CD4-positive, alpha-beta T cell treated with Interleukin-15 for 4 hours (primary cell): ENCODE measurements around the gene CDK7.
"Not testable (repeated sequence)": the region's sequence is repeated elsewhere in the genome, so short reads cannot be mapped to it uniquely, and the experiment has no call there.

ENCODE experiments used
- DNase-seq: peaks from one replicate; pipeline ENCODE4 v3.0.0-alpha.2; 2020; ENCODE audit warnings: low spot score

Gene CDK7

DNA sequence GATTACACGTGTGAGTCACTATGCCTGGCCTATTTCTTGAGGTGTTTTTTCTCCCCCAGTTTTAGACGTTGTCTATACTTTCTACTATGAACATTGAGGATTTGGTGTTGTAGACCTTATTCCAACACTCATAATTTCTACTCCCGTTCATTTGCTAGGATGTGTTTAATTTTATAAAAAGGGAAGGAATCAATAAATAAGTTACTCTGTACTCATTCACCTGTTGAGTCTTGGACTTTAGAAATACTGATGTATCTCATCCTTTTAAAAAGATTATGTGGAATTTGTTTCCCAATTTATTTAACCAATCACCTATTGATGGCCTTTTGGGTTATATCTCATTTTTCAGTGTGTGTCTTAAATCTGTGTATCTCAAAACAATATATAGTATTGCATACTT, 3.2 kb downstream of the CDK7 start:
- no peak for DNase-seq

DNA sequence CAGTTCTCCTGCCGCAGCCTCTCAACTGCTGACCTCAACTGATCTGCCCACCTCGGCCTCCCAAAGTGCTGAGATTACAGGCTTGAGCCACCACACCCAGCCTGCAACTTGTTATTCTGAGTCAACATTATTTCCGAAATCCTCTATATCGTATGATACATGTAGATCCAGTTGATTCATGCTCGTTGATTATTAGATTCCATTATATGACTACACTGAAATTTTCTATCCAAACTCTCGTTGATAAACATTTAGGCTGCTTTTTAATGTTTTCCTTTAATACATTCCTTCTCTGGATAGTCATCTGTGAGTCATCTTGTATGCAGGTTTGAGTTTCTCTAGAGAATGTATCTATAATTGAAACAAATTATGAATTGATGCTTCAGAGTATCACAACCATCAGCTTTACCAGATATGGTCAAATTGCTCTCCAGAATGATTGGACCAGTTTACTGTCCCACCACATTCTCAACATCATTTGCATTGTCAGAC, 4.1 kb downstream of the CDK7 start:
- DNase-seq = no peak

DNA sequence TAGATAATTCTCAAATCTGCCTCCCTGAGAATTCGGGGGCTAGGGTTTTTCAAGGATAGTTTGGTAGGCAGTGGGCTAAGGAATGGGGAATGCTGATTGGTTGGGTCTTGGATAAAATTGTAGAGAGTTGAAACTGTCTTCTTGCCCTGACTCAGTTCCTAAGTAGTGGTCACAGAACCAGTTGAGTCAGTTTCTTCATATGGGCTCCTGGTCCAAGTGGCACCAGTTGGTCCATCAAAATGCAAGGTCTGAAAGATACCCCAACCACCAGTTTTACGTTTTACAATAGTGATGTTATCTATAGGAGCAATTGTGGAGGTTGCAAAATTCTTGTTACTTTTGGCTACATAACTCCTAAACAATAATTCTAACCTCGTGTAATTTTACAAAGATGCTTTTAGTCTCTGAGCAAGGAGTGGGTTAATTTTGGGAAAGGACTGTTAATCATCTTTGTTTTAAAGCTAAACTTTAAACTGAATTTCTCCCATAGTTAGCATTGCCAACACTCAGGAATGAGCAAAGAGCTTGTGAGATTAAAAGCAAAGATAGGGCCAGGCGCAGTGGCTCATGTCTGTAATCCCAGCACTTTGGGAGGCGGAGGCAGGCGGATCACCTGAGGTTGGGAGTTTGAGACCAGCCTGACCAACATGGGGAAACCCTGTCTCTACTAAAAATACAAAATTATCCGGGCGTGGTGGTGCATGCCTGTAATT, 7.7 kb downstream of the CDK7 start:
- DNase-seq = no peak

DNA sequence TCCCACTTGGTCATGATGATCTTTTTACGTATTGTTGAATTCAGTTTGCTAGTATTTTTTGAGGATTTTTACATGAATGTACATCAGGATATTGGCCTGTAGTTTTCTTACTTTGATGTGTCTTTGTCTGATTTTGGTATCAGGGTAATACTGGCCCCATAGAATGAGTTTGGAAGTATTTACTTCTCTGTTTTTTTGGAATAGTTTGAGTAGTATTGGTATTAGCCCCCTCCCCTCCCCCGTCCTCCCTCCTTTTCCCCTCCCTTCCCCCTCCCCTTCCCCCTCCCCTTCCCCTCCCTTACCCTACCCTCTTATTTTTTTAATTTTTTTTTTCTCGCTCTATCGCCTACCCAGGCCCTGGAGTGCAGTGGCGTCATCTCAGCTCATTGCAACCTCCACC, 10.3 kb downstream of the CDK7 start:
- DNase-seq = no peak

DNA sequence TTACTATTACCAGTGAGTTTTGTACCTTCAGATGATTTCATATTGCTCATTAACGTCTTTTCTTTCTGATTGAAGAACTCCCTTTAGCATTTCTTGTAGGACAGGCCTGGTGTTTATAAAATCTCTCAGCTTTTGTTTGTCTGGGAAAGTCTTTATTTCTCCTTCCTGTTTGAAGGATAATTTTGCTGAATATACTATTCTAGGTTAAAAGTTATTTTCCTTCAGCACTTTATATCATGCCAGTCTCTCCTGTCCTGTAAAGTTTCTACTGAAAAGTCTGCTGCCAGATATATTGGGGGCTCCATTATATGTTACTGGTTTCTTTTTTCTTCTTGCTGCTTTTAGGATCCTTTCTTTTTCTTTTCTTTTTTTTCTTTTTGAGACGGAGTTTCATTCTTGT, 13.3 kb downstream of the CDK7 start:
- DNase-seq = no peak

DNA sequence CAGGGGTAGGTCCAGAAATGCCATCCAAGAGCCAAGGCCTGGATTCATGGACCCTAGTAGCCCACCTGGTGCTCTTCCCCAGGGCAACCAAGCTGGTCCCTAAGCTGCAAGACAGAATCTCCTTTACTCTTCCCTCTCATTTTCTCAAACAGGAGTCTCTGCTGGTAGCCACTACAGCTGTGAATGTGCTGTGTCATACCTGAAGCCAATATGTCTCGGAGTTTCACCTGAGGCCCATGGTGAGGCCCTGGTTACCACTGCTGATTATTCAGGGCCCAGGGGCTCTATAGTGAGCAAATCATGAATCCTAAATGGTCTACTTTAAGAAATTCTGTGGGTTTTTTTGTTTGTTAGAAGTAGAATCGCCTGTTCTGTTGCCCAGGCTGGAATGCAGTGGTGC, 15.9 kb downstream of the CDK7 start:
- DNase-seq = no peak

DNA sequence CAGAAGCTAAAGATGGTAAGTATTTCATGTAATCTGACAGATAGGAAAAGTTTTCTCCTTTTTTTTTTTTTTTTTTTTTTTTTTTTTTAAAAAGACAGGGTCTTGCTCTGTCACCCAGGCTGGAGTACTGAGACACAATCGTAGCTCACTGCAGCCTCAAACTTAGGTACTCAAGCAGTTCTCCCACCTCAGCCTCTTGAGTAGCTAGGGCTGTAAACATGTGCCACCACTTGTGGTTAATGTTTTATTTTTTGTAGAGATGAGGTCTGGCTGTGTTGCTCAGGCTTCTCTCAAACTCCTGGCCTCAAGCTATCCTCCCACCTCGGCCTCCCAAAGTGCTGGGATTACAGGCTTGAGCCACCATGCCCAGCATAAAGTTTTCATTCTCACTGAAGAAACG, 17.8 kb downstream of the CDK7 start:
- DNase-seq = no peak

DNA sequence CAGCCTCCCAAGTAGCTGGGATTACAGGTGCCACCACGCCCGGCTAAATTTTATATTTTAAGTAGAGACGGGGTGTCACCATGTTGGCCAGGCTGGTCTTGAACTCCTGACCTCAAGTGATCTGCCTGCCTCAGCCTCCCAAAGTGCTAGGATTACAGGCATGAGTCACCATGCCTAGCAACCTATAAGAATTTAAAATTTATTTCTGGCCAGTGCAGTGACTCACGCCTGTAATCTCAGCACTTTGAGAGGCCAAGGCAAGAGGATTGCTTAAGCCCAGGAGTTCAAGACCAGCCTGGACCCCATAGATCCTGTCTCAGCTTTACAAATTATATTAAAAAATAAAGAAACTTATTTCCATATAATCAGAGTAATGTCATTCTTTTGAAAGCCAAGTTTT, 21.3 kb downstream of the CDK7 start:
- DNase-seq = not testable (repeated sequence)

DNA sequence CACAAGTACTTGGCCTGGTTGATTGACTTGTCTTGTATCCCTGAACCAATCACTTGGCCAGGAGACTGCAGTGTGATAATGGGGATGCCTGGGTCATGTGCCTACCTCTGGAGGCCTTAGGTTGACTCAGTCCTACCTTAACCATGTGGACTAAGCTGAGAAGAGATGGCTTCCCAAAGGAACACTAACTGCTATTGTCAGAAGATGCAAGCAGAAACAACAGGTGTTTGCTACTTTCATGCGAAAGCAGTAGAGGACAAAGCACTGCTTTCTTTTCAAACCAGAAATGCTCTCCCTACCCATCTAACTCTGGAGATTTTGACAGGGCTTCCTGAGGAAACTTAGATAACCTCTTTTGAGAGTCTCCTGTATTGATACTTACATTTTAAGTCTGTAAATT, 22.9 kb downstream of the CDK7 start:
- DNase-seq = no peak

DNA sequence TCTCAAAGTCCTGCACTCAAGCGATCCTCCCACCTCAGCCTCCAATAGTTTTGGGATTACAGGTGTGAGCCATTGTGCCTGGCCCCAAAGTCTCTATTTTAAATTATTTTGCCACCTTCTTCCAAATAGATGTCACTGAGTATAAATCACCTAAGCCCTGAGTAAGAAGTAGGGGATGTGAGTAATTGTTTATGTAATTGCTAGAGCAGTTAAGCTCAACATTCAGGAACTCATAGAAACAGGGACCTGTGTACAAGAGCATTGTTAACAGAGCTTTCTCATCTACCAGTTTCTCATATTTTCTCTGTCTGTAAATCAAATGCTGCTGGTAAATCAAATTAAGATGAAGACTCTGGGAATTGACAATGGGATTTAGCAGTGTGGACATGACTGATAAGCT, 26.3 kb downstream of the CDK7 start:
- DNase-seq = no peak

DNA sequence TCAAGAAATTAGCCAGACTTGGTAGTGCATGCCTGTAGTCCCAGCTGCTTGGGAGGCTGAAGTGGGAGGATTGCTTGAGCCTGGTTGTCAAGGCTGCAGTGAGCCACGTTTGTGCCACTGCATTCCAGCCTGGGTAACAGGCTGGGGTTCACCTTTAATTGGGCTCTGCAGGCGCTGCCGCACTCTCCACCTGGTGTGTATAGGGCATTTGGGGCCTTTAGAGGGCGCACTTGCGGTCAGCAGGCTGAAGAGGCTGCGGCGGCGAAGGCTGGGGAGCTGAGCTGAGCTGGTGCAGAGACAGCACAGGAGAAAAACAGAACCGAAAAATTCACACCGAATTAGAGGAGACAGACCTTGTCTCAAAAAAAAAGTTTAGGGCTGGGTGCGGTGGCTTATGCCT, 31.2 kb downstream of the CDK7 start:
- no peak for DNase-seq

DNA sequence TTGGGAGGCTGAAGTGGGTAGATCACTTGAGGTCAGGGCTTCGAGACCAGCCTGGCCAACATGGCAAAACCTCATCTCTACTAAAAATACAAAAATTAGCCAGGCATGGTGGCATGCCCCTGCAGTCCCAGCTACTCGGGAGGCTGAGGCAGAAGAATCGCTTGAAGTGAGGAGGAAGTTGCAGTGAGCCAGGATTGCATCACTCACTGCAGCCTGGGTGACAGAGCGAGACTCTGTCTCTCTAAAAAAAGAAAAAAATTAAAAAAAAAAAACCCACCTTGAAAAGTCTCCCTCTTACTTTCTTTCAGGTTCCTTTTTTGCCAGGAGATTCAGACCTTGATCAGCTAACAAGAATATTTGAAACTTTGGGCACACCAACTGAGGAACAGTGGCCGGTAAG, 34.2 kb downstream of the CDK7 start:
- DNase-seq = no peak

DNA sequence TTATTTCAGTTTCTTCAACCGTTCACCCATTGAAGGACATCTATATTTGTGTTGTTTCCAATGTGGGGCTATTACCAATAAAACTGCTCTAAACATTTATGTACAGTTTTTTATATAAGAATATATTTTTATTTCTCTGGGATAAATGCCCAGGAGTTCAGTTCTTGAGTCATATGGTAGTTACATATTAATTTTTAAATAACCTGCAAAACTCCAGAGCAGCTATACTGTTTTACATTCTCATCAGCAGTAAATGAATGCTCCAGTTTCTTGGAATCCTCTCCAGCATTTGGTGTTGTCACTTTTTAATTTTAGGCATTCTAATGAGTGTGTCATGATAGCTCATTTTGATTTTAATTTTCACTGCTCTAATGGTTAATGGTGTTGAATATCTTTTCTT, 36.2 kb downstream of the CDK7 start:
- no peak for DNase-seq

DNA sequence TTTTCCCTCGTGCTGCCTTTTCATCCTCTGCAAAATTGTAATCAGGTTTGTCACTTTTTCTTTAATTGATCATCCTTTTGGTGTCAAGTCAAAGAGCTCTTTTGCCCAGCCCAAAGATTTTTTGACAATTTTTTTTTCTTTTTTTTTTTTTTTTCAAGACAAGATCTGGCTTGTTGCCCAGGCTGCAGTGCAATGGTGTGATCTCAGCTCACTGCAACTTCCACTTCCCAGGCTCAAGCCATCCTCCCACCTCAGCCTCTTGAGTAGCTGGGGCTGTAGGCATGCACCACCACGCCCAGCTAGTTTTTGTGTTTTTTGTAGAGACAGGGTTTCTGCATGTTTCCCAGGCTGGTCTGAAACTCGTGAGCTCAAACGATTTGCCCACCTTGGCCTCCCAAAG, 36.7 kb downstream of the CDK7 start:
- DNase-seq = no peak

DNA sequence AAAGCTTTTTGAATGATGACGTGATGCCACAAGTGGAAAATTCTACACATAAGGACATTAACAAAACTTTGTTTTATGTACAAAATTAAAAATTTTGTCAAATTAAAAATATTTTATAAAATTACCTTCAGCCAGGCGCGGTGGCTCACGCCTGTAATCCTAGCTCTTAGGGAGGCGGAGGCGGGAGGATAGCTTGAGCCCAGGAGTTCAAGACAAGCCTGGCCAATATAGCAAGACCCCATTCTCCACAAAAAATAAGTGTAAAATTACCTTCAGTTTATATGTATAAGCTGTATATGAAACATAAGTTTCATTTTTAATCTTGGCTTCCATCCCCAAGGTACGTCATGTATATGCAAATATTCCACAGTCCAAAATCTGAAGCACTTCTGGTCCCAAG, 40.9 kb downstream of the CDK7 start:
- DNase-seq = no peak

DNA sequence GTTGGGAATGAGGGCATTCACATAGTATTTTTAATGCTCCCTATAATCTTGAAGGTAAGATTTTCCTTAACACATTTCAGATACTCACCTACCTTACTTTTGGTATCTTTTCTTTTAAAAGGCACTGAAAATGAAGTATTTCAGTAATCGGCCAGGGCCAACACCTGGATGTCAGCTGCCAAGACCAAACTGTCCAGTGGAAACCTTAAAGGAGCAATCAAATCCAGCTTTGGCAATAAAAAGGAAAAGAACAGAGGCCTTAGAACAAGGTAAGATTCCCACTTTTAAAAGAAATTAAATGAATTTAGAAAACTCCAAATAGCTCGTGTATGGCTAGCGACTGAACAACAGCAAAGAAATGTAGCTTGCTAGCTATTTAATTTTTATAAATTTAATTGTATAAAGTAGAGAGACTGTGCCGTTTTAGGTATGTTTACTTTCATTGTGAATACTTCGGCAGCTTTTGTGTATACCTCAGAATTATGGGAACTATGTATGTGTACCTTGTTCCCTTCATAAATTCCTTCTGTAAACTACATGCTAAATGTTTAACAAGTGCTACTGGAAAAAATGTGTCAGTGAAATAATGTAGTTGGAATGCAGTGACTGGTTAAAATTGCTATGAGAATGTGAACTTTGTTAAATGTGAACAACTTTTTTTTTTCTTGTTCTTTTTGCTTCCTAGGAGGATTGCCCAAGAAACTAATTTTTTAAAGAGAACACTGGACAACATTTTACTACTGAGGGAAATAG, 41.9 kb downstream of the CDK7 start:
- no peak for DNase-seq

DNA sequence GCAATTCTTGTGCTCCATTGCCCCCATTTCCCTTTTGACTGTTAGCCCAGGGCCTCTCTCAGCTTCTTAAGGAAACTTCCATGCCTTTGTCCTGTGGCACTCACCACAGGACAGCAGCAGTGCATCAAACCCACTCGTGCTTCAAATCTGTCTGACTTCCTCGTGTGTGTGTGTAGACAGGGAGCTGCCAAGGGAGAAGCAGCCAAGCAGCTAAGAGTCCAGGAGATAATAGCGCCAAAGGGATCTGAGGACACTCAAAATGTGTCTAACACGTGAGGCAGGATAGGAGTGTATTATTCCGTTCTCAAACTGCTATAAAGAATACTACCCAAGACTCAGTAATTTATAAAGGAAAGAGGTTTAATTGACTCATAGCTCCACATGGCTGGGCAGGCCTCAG, 44.8 kb downstream of the CDK7 start:
- DNase-seq = no peak

DNA sequence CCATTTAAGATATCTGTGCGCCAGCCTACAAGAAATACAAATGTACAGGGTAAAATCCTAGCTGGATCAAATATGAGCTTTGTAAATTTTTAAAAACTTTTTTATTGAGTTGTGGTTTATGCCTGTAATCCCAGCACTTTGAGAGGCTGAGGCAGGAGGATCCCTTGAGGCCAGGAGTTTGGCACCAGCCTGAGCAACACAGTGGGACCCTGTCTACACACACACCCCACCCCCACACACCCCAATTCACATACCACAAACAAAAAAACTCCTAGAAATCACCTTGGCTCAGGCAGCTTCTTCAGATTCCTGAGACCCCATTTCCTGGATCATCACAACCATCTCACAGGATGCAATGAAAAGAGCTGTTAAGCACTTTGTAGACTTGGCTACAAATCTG, 46.4 kb downstream of the CDK7 start:
- DNase-seq = no peak

DNA sequence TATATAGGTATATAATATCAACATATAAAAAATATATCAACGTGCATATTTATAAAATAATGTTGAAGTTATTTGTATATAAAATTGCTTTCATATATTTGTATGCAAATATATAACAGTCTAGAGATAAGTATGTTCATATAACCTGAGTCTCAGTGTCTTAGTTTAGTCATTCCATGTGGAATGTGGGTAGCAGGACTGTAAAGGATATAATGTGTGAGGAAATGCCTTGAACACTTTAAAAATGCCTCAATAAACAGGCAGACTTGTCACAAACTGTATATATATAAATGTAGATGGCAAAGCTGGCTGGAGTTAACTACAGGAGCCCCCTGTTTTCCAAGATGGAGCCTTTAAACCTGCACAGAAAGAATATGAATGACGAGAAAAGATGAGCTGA, 49.5 kb downstream of the CDK7 start:
- no peak for DNase-seq

DNA sequence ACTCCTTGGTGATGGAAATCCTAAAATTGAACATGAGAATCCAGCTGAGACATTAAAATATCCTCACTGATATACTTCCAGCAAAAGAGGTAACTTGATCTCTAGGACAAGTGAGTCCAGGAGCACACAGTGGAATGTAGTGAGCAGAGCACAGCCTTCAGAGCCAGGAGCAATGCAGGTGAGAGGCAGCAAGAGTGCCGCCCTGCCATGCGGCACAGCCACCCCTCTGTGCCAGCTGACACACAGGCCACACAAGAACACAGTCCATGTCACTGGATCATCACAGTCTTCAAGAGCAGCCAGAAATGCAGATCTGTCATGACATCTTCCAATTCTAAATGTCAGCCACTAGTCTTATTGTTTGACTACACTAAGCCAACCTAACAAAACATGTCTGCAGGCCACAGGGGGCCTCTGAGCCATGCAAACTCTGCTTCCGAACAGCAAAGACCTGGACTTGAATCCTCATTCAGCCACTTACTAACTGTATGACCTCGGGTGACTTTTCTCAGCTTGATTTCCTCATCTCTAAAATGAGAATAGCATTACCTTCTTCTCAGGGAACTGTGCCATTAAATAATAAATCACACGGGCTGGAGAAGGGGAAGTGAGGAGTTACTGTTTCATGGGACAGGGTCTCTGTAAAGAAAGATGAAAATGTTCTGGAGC, 50.9 kb downstream of the CDK7 start:
- DNase-seq = no peak

DNA sequence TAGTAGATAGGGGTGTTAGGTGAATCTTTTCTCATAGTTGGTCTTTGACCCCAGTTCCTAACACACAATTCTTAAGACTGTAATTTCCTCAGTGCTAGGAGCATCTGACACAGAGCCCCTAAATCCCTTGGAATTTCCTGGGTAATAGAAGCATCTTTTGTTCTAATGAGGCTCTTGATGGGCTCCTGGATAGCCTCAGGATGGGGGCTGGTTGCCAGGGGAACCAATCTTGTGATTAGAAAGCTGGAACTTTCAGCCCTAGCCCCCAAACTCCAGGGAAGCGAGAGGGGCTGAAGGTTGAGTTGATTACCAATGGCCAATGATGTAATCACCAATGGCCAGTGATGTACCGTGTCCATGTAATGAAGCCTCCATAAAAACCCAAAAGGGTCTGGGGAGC, 53.4 kb downstream of the CDK7 start:
- no peak for DNase-seq

DNA sequence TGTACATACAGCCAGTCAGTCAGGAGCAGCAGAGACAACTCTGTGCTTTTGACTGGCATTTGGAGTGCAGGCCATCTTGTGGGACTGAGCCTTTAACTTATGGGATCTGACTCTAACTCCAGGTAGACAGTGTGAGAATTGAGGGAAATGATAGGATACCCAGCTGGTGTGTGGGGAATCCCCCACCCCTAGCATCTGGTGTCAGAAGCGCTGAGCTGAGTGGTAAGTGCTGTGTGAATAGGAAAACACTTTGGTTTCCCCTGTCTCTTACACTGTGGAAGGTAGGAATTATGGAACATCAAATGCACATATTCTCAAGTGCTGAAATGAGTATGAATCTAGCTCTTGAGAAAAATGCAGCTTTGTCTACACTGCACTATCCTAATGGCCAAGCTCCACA, 54.0 kb downstream of the CDK7 start:
- DNase-seq = no peak

DNA sequence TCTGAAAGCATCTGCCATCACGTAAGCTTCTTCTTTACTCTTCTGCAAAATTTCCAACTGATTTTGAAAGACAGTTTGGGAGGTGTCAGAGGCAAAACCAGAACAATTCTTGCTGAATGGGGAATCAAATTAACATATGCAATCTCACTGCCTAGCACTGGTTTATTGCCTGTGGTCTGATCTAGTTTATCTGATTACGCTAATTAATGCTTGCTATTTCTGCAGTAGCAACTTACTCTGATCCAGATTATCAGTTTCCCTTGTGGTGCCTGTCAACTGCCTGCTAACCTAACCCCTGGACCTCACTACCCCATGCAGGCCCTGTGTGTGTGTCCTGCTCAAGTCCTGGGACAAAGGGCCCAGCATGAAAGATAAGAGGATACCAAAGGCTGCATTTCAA, 57.6 kb downstream of the CDK7 start:
- no peak for DNase-seq
